NCI-H774 (cell line): Measurements from ENCODE around the gene C3orf52.

Source experiments
- DNase-seq: peaks from one replicate; lab custom pipeline; 2025; lab: John Stamatoyannopoulos, UW

C3orf52 gene

DNA sequence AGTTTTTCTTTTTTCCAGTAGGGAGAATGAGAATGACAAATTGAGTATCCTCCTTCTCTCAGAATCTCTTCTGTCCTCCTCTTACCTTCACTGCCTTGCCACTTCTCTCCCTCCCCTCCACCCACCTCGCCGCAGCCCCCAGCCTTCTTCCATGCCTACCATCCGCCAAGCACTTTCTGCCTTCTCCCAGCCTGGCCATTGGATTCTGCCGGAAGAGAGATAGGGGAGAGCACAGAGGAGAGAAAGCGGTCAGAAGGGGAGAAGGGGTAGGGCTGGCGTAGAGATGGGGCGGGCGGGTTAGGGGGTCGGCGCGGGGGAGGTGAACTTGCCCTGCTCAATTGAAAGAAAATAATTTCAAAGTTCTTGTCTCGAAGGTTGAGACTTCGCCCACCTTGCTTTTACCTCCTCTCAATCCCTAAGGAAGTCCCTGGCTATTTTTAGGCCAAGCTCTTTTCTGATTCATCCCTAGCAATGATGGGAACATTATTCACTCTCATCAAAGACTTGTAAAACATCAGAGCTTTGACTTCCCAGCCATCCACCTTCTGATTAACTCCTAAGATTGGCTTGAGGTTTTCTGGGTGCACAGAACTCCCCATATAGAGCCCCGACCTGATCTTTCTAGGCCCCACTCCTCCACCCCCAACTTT lies 811 bp downstream of the C3orf52 start:
- DNase-seq: no peak

DNA sequence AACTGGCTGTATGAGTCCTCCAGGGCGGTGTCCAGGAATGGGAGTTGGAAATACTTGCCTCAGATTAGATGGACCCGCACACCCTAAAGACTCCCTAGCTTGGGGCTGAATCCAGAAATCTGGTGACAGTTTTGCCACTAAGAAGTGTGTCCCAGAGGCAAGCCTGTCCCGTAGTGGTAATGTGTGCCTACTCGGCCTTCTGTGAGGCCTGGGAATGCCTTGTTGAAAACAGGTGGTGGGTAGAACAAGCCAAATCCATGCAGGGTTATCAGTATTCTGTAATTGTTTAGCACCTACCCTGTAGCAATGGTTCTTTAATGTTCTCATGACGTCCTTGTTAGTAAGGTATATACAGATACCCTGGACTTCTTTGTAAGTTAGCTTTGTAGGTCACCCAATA lies 1.6 kb downstream of the C3orf52 start:
- DNase-seq: no peak

DNA sequence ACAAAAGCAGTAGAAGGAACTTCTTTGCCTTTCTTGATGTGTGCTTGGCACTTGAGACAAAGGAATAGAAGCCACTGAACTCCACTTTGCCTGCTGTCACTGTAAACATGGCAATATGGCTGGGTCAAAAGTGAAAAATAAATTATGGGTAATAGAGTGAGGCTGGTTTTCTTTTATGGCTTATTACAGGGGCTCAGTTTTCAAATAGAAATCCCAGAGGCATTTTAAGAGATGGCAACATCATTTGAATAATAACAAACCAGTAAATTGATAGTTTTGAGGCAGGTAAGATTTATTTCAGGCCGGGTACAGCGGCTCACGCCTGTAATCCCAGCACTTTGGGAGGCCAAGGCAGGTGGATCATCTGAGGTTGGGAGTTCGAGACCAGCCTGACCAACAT lies 2.8 kb downstream of the C3orf52 start:
- no peak for DNase-seq

DNA sequence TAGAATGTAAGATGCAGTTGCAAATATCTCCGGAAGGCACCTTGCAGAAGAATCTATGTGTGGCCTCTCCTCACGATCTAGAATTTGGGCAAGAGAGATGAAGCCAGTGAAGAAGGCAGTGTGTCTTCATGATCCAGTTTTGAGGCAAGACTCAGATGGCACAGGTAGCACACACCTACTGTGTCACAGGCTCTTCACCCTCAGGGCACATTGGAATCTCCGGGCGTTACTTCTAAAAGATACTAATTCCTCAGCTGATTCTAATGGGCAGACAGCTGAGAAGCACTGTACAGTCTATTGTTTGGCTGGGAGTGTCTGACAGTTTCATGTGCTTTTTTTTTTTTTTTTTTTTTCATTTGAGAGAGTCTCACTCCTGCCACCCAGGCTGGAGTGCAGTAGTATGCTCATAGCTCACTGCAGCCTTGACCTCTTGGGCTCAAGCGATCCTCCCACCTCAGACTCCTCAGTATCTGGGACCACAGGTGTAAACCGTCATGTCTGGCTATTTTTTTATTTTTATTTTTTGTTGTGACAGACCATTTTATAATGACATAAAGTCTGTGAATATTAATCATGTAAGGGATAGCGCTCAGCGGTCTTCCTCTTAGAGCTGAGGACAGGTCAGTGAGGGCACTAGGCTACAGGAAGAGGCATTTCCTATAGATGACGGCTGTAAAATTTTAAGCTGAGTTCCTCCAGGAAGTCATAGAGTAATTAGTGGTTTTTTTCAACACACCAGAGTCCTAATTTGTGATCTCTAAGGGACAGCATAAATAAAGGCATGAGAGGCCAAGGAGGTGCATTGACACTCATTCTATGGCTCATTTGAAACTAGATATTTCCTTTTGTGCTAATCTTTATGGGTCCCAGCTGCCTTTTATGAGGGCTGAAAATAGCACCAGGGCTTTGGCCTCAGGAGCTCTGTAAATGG lies 4.0 kb downstream of the C3orf52 start:
- no peak for DNase-seq

DNA sequence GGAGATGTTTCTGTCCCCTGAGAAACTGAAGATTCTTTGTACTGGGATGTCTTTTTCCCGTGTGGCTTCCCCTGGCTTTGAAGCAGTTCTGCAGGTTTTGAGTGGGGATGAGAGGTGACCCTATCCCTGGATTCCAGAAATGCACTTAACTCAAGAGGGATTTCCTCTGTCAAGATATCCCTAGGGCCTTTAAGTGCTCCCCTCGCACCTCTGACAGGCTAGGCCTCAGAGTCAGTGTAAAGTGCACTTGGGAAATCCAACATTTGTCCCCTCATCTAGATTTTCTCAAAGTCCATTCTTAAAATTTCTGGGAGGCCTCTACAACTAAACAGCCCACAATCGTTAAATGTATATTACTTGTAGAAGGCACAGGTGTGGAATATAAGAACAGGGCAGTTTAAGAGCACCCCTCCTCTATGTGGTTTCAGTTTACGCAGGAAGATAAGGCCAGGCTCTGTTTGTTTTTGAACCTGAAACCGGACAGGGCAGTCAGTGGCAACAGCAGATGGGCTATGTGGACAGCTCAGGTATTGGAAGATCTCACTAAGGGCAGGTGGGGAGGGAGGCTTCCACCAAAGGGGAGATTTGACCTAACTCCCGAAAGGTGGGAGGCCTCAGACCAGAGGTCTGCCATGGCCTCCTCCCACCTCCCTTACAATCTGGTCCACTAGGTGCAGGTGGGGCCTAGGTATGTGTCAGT lies 4.8 kb downstream of the C3orf52 start:
- DNase-seq: no peak

DNA sequence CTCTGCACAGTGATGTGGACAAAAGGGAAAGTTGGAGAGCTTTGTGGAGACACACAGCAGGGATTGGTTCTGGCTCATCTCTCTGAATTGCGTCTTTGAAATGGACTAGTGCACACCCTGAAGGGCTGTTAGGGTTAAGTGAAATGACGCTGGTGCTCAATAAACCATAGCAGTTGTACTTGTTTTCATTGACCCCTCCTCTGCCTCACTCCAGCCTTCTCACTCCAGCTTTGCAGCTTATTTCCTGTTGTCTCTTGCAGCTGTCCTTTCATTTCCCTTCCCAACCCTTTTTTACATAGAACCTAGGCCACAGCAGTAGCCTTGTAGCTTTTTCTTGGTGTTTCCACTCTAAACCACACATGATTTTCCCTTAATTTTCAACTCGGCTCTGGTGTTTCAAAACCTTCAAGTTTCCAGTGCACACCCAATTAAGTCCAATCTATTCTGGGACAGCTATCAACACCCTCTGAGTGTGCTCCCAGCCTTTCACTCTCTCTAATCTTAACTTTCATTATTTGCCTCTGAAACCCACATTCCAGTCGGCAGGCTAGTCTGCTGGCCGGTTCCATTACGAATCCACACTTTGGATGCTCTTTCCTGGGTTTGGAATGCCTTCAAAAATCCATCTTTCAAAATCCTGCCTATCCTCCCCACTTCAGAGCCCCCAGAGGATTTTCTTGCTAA lies 6.4 kb downstream of the C3orf52 start:
- no peak for DNase-seq

DNA sequence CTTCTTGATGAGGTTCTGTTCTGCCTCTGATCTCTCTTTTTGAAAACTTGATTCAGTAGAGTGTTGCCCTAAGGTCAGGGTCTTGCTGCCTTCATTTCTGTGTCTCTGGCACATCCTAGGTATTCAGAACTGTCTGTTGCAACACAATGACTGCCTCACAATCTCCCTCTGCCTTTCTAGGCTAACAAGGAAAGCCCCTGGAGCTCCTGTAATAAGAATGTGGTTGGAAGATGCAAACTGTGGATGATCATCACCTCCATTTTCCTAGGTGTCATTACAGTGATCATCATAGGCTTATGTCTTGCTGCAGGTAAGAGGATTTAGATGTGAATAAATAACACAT lies 7.0 kb downstream of the C3orf52 start:
- no peak for DNase-seq

DNA sequence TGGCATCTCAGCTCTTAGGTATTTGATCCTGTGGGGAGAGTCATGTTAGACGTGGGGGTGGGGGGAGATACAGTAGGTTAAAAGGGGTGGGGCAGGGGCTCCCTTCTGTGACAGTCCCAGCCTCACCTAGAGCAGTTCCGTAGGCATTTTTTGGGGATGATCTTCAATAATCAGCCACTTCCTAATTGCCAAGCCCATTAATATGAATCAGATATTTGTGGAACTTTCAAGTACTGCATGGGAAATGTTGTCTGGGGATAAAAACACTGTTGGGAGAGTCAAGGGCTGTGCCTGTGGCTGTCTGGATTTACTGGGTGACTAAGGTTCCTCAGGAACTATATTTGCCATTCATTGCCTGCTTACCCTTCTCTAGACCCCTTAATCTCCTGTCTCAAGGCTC lies 9.5 kb downstream of the C3orf52 start:
- DNase-seq: no peak

DNA sequence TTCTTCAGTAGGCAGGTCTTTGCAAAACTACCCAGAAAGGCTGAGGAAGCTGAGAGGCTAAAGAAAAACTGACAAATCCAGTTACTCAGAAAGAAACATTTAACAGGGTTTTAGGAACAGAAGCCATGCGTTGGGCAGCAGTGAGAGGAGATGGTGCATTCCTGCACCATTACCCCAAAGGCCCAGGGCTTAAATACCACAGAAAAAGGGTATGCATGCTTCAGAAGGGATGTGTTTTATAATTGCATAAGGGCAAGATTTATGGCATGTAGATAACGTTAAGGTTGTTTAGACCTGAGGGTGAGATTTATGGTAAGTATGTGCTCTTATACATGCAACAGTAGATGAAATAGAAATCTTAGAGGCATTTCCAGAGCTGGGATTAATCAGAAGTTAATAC lies 10.0 kb downstream of the C3orf52 start:
- DNase-seq: no peak

DNA sequence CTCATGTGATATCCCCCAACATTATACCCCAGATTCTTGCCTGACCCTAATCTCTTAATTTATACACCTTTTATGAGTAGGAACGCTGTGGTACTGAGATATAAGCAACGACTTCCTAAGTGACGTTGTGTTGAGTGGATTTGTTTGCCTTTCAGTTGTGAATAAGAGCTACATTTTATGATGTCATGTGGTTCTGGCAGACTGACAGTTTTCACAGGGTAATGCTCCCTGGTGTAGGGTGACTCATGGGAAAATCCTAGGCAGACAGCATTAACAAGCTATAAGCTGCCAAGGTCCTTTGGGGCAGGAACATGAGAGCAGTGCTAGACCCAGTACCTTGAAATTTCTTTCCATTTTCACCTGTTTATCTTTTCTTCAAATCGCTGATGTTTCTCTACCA lies 11.2 kb downstream of the C3orf52 start:
- DNase-seq: peak; percentile 58

DNA sequence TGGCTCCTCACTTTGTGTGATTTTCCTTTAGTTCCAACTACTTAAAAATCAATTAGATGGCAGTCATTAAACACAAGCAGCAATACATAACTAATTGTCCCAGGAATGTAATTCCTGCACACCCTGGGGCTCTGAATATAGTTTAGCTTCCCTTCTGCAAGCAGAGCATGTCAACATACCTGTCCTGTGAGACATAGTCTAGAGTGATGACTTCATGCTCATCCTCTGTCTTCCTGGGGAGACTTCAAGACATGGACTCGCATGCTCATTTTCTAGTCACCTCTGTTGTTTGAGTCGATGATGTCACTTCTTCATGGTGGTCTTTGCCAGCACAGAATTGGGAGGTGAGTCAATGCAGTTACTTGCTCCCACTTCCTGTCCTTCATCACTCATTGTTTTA lies 15.7 kb downstream of the C3orf52 start:
- DNase-seq: no peak

DNA sequence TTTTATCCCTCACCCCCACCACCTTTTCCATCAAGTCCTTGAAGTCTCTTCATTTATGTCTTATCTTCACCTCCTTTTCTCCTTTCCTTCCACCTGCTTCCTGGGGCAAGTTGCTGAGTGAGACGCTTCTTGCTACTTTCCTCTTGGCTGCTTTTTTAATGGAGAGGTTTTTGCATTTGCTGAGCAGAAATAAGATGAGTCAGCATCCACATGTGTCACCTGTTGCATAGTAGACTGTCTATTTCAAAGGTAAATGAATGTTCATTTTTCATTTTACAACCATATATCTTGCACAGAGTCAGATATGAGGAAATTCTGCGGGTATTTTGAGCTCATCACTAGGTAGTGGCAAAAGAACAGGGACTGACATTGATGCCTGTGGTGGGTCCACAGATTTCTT lies 18.6 kb downstream of the C3orf52 start:
- DNase-seq: no peak

DNA sequence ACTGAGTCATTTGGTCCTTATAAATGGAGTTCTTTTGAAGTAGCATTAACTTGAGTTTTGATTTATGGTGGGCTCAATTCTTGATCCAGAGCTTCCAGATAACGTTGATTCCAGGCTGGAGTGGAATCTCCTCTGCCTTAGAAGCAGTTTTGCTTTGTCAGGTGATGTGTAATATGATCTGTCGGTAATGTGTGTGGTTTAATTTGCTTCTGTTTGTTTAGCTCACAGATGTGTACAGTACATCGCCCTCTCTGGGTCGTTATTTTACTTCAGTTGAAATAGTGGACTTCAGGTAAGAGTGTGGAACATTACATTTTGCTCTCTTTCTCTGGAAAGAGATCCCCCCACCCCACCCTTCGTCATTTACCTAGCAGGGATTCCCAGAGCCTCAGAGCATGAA lies 23.1 kb downstream of the C3orf52 start:
- peak; percentile 18 for DNase-seq

DNA sequence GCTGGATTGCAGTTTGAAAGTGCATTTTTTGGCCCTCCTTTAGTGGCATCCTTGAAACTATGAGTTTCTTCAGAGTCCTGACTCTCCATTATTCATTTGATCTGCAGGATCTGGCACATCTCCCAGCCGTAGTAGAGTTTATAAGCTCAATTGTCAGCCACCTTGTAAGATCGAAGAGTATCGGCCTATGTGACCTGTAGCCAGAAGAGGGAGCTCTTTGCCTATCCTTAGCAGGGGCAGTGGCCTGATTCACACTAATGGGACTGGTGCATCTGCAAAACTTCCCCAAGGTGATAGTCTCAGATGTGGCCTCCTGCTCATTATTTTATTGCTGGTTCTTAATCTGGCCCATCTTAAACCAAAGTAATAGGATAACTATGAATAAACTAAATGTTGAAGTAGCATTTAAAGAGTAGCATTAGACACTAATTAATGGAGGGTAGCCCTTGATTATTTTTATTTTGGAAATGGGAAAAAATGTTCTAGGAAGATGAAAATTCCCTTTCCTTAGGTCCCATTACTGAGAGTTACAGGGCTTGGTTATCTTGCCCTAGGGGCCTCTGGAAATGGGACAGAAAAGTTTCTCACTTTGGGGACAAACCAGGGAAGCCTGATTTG lies 25.7 kb downstream of the C3orf52 start:
- DNase-seq: peak; percentile 23

DNA sequence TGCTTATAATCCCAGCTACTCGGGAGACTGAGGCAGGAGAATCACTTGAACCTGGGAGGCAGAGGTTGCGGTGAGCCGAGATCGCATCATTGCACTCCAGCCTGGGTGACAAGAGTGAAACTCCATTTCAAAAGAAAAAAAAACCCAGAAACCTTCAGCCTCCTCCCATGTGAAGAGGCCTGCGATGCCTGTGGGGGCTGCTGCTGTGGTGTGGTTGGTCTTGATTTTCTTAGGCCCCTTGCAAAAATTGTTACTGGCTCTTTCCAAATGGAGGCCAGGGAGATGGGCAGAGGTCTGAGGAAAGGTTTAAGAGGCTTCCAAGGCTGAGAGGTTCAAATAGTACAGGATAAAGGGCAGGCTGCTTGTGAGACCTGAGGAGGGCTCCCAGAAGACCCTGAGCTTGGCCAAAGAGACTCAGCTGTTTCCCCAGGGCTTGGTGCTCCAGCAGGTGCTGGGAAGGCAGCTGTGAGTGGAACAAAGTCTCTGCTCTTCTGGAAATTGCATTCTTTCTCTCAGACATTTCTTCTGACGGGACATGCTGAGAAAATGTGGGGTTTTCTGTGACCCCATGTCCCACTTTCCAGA lies 28.5 kb downstream of the C3orf52 start:
- DNase-seq: no peak

DNA sequence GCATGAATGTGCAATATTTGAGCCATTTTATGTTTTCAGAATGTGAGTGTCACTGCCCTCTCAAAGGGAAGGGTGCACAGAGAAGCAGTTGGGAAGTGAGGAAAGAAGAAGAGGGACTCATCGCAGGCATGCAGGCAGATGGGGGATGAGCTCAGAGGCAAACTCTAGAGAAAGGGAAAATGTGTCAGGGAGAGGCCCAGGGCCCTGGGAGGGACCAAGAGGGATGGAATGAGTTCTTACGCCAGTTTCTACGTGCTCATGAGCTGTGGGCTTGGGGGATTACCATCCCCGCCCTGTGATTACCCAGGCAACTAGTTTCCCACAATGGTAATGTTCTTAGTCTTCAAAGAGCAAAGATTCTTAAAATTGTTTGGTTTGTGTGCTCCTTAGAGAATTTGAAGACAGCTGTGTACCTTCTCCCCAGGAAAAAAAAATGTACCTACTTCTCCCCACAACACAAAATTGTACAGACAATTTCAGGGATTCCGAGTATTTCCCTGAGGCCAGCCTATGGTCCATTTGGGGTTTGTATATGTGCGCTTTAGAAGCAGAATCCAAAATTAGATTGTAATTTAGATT lies 29.1 kb downstream of the C3orf52 start:
- DNase-seq: no peak

DNA sequence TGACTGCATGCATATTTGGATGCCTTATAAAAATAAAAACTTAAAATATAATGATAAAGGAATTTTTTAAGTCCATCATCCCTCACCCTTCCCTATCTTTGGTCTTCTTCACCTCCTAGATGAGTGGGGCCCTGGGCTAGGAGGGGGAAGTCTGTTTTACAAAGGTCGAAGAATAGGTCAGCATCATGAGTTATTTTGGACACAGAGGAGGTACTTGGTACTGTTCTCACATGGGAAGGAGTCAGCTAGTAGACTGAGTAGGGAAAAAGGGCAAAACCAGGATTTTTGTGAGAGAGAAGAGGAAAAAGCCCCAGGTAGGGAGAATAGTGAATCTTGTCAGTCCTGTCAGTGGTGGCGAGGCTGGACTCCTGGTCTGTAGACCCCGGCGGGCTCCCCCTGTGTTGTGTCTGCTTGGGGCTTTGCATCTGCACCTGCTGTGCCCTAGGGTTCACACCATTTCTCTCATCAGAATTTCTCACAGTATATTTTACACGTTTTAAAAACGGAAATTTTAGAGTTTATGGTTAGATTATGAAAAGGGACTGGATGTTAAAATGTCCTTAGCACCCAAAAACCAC lies 29.7 kb downstream of the C3orf52 start:
- no peak for DNase-seq

DNA sequence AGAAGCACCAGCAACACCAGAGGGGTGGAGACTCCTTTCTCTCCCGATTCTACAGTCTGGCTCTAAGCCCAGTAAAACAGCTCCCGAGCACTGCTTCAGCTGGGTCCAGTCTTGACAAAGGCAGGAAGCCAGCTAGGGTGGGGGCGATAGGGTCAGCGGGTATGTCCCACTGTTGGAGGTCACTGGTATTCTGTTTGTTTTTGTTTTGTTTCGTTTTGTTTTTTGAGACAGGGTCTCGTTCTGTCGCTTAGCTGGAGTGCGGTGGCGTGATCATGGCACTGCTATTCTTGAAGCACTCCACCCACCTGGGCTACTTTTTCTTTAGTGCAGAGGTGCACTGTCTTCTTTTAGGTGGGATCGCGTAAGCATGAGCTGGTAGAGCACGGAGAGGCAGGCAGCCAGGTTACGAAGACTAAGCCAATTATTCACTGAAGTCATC lies 30.6 kb downstream of the C3orf52 start:
- DNase-seq: no peak

DNA sequence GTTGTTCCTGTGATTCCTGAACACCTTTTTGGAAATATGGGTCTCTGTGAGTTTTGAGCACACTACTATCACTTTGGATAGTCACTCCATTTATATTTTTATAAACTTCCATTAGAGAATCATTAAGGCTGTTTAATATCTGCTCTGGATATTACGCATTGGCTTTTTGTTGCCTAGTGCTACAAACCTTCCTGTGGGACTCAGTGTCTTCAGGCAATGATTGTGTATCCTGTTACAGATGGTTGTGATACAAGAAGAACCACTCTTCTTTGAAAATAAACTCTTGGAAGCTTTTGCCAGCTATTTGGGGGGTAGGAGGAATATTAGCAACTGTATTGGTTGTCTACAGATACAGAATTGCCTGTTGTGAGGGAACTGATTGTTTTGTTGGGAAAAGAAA lies 31.2 kb downstream of the C3orf52 start:
- no peak for DNase-seq

DNA sequence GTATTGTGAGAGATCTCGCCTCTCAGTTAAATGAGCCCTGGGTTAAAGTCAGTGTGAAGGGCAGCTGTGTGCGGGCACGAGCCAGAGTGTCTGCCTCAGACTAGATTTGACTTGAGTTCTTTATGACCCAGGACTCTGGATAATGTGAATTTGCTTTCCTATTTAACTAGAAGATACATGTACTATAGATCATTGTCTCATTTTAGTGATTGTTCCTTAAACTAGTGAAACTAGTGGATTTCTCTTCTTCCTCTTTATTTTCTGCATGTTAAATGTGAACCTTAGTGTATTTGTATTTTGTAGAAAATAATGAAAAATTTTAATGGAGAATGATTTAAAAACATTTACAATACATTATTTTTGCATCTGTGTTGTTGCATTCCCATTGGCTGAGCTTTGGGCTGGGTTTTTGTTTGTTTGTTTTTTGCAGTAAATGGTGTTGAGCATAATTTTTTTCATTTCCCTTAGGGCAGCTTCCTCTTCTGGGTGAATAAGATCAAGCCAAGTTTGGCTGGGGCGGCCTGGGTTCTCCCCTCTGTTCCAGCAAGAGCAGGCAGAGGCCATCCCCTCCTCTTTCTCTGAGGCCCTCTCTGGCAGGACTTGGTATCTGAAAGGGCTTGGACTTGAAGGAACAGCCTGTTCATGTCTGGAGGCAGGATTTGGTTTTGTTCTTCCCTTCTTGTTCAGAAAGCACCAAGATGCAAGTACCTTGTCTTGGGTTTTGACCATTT lies 31.8 kb downstream of the C3orf52 start:
- no peak for DNase-seq
